Activated T-helper 17 cell treated with anti-CD3 and anti-CD28 coated beads, Interleukin-2, amount 50 U/mL, for 72 hours (primary cell): ENCODE results near the gene ASB11. TPM values are rescaled to one million over a fixed set of nuclear protein-coding genes. Genes with fewer than 3 reads are reported as not detected.

Experiments used
- ATAC-seq: fragments of 150-1000 bp; cut with Tn5 transposase; replicated peaks from 2 replicates; pipeline ENCODE4 v1.10.0; 2021; ENCODE audit warnings: mild to moderate bottlenecking, moderate library complexity
- H3K27ac Mint-ChIP-seq: one replicate; pipeline ENCODE4 v1.8.0; 2022; ENCODE audit warnings: mixed read lengths
- H3K27me3 Mint-ChIP-seq: one replicate; pipeline ENCODE4 v1.8.0; 2022; ENCODE audit warnings: mixed read lengths
- H3K36me3 Mint-ChIP-seq: one replicate; pipeline ENCODE4 v1.8.0; 2022; ENCODE audit warnings: low read depth, mild to moderate bottlenecking, mixed read lengths
- H3K4me1 Mint-ChIP-seq: one replicate; pipeline ENCODE4 v1.8.0; 2022; ENCODE audit warnings: mixed read lengths
- H3K4me3 Mint-ChIP-seq: one replicate; pipeline ENCODE4 v1.8.0; 2022; ENCODE audit warnings: mild to moderate bottlenecking, mixed read lengths
- H3K9me3 Mint-ChIP-seq: one replicate; pipeline ENCODE4 v1.8.0; 2022; ENCODE audit warnings: mixed read lengths
- total RNA-seq, 2 donors: library from RNA; stranded (reverse); gene quantifications; one replicate each; pipeline ENCODE4 v1.2.3, GENCODE V29; 2022

Gene ASB11
- not detected for total RNA-seq

- no peaks in the 10 kb centered on the region for H3K4me1 Mint-ChIP-seq
- H3K27me3 Mint-ChIP-seq = no peaks in the 10 kb centered on the region
- no peak within 1 kb of the TSS for H3K27ac Mint-ChIP-seq
- no peaks in the 10 kb centered on the region for H3K9me3 Mint-ChIP-seq
- H3K36me3 Mint-ChIP-seq = peaks cover 18% of the 10 kb centered on the region
- no peak for ATAC-seq
- no peak within 1 kb of the TSS for H3K4me3 Mint-ChIP-seq
Observed at GRCh38 chrX:15315509-15315908, at the start of gene ASB11. Gene ASB11 (minus strand): TSS chrX:15315640. CDS start chrX:15315605, 35 bp downstream.

DNA sequence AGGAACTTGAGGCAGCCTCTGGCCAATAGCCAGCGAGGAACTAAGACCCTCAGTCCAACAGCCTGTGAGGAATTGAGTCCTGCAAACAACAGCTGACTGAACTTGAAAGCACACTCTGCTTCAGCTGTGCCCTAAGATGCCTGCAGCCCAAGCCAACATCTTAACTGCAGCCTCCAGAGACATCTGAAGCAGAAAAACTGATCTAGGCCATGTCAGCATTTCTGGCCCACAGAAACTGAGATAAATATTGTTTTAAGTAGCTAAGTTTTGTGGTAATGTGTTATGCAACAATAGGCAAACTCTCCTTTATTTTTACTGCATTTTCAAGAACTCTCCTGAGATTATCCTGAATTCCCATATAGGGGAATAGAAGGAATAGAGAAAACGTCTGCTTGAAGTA is 44.3 kb upstream of the ASB11 start:
- H3K36me3 Mint-ChIP-seq = no peaks in the 10 kb centered on the region
- H3K4me3 Mint-ChIP-seq = no peak overlapping the region
- ATAC-seq = no peak
- peaks cover 4% of the 10 kb centered on the region for H3K27me3 Mint-ChIP-seq
- no peak overlapping the region for H3K27ac Mint-ChIP-seq
- no peaks in the 10 kb centered on the region for H3K4me1 Mint-ChIP-seq
- no peaks in the 10 kb centered on the region for H3K9me3 Mint-ChIP-seq

DNA sequence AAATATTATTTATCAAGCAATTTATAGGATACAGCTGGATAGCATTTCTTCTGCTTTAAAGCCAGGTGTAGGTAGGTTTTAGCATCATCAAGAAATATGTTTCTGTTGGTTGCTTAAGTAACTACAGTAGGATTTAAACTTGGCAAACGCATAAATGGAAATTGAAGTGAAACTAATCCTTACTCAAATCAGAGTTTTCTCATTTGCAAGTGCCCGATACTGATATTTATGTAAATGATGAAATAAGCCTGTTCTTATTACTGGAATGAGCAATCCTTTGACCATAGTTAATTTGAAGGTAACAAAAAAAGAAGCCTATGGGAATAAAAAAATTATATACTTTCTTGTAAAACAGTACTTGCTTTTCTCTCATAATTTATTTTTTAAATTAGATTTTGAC is 43.1 kb upstream of the ASB11 start:
- peaks cover 2% of the 10 kb centered on the region for H3K27me3 Mint-ChIP-seq
- no peaks in the 10 kb centered on the region for H3K4me1 Mint-ChIP-seq
- no peaks in the 10 kb centered on the region for H3K9me3 Mint-ChIP-seq
- no peaks in the 10 kb centered on the region for H3K36me3 Mint-ChIP-seq
- H3K4me3 Mint-ChIP-seq = no peak overlapping the region
- no peak for ATAC-seq
- no peak overlapping the region for H3K27ac Mint-ChIP-seq

DNA sequence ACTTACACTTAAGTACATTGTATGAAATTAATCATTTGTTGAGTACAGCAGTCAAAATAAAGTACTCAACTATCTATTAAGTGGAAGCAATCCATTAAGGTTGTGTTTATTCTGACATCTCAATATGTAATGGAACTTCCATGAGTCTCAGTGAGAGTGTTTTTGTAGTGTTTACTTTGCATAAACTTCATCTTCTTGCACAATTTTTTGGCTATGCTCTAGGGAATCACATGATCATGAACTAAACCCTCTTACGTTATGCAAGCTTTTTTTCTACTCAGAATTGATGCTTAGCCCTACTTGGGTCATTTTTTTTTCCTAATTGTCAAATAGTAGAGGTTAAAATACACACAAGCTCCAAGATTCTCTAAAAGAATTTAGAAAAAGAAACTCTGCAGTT is 41.0 kb upstream of the ASB11 start:
- no peak overlapping the region for H3K27ac Mint-ChIP-seq
- ATAC-seq = no peak
- no peak overlapping the region for H3K4me3 Mint-ChIP-seq
- H3K27me3 Mint-ChIP-seq = no peaks in the 10 kb centered on the region
- no peaks in the 10 kb centered on the region for H3K9me3 Mint-ChIP-seq
- no peaks in the 10 kb centered on the region for H3K36me3 Mint-ChIP-seq
- H3K4me1 Mint-ChIP-seq = no peaks in the 10 kb centered on the region

GRCh38 chrX:15350329-15350996 is 35.0 kb upstream of the ASB11 start:
- no peak overlapping the region for H3K27ac Mint-ChIP-seq
- H3K36me3 Mint-ChIP-seq = no peaks in the 10 kb centered on the region
- no peak overlapping the region for H3K4me3 Mint-ChIP-seq
- ATAC-seq = no peak
- H3K4me1 Mint-ChIP-seq = no peaks in the 10 kb centered on the region
- H3K9me3 Mint-ChIP-seq = no peaks in the 10 kb centered on the region
- no peaks in the 10 kb centered on the region for H3K27me3 Mint-ChIP-seq

- no peaks in the 10 kb centered on the region for H3K36me3 Mint-ChIP-seq
- peaks cover under 1% of the 10 kb centered on the region for H3K27me3 Mint-ChIP-seq
- H3K4me1 Mint-ChIP-seq = no peaks in the 10 kb centered on the region
- ATAC-seq = no peak
- H3K27ac Mint-ChIP-seq = no peak overlapping the region
- no peaks in the 10 kb centered on the region for H3K9me3 Mint-ChIP-seq
- H3K4me3 Mint-ChIP-seq = no peak overlapping the region
Observed at GRCh38 chrX:15349046-15349445, 33.6 kb upstream of the ASB11 start.

DNA sequence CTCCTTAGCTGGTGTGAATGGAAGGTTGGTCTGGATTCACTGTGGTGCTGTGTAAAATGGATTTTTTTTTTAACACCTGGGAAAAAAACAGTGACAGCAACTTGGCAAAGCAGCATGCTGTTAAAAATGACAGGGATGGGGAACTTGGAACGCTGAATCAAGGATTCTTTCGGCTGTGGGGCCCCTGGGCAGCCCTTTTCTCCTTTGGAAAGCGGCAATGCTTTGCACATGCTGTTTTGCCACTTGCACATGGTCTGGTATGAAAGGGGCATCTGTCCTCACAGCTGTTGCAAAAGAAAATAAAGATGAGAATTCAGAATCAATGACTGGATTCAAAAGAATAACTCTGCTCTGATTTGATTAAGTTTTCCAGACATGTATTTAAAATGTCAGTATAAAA is 30.5 kb upstream of the ASB11 start:
- Mint-ChIP-seq H3K36me3 (no peaks in the 10 kb centered on the region), H3K9me3 (no peaks in the 10 kb centered on the region), H3K27me3 (peaks cover 8% of the 10 kb centered on the region), H3K4me3 (no peak overlapping the region), H3K27ac (no peak overlapping the region), H3K4me1 (no peaks in the 10 kb centered on the region)
- no peak for ATAC-seq

GRCh38 chrX:15344106-15344505 is 28.7 kb upstream of the ASB11 start:
- Mint-ChIP-seq H3K4me1 (no peaks in the 10 kb centered on the region), H3K4me3 (no peak overlapping the region), H3K27ac (no peak overlapping the region), H3K36me3 (no peaks in the 10 kb centered on the region), H3K27me3 (peaks cover 13% of the 10 kb centered on the region), H3K9me3 (no peaks in the 10 kb centered on the region)
- ATAC-seq = no peak

- Mint-ChIP-seq H3K27me3 (peaks cover 15% of the 10 kb centered on the region), H3K9me3 (no peaks in the 10 kb centered on the region), H3K36me3 (no peaks in the 10 kb centered on the region), H3K27ac (no peak overlapping the region), H3K4me1 (no peaks in the 10 kb centered on the region), H3K4me3 (no peak overlapping the region)
- ATAC-seq = no peak
Observed at GRCh38 chrX:15343075-15343476, 27.6 kb upstream of the ASB11 start.

DNA sequence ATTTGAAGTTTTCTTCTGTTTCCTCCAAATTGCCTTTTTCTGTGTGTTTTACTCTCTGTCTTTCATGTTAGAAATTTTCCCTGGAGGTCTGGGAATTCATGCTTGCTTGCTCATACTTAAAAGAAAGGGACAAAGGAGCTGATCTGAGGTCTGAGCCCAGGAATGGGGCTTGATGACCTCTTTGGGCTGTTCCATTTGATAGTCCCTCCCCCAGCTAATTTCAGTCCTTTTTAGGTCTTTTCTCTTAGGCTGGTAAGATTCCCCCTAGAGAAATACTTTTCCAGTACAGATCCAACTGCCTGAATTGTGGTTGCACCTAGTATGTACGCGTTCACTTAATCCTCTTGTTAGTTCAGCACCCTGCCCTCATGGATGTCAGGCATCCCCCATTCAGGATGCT is 25.4 kb upstream of the ASB11 start:
- Mint-ChIP-seq H3K27me3 (peaks cover 19% of the 10 kb centered on the region), H3K27ac (no peak overlapping the region), H3K9me3 (no peaks in the 10 kb centered on the region), H3K4me3 (no peak overlapping the region), H3K36me3 (no peaks in the 10 kb centered on the region), H3K4me1 (peaks cover 5% of the 10 kb centered on the region)
- no peak for ATAC-seq

DNA sequence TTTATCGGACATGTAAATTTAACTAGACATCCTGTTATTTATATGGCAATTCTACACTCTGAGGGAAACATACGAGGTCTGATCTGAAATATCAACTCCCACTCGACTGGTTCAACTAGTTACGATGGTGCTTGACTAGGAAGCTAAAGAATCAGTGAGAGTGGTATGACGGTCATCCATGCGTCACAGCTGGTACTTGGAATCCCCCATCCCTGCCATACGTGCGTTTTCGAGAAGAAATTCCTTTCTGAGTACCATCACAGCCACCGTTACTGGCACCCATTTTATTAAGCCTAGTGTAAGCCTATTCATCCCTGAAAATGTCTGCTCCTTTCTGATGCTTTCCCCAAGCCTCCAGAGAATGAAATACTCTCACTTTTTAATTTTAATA is 20.6 kb upstream of the ASB11 start:
- Mint-ChIP-seq H3K9me3 (no peaks in the 10 kb centered on the region), H3K4me3 (peak overlapping the region; percentile 87), H3K4me1 (peaks cover 5% of the 10 kb centered on the region), H3K27ac (peak overlapping the region; percentile 97), H3K27me3 (peaks cover 11% of the 10 kb centered on the region), H3K36me3 (peaks cover 36% of the 10 kb centered on the region)
- ATAC-seq = peak; percentile 57

GRCh38 chrX:15335135-15336022 is 19.9 kb upstream of the ASB11 start, which contains the start of gene PIGA:
Gene PIGA (minus strand): TSS chrX:15335523. CDS start chrX:15331930, 3,593 bp downstream.
- Mint-ChIP-seq H3K27me3 (peaks cover 6% of the 10 kb centered on the region), H3K9me3 (no peaks in the 10 kb centered on the region), H3K27ac (peak within 1 kb of the TSS; percentile 97), H3K4me1 (peaks cover 5% of the 10 kb centered on the region), H3K36me3 (peaks cover 43% of the 10 kb centered on the region), H3K4me3 (peak within 1 kb of the TSS; percentile 87)
- peak; percentile 96 for ATAC-seq

DNA sequence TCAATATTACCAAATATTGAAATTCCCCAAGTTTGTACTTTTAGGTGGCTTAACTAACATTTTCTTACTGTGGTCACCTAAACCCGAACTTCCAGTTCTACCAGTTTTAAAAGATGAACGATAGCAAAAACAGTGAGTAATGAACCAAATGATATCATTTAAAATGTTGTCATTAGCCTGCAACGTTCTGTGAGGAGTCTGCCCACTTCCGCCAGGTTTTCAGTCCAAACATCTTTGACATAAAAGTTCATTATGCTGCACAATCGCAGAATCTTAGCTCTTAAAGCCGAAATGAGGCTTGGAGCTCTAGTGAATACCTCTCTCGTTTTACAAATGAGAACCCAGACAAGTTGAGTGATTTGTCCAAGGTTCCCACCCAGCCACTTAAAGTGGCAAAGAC is 19.1 kb upstream of the ASB11 start:
- Mint-ChIP-seq H3K4me3 (peak overlapping the region; percentile 87), H3K36me3 (peaks cover 49% of the 10 kb centered on the region), H3K27me3 (peaks cover 6% of the 10 kb centered on the region), H3K9me3 (no peaks in the 10 kb centered on the region), H3K27ac (peak overlapping the region; percentile 97), H3K4me1 (peaks cover 5% of the 10 kb centered on the region)
- ATAC-seq = no peak

- no peak for ATAC-seq
- Mint-ChIP-seq H3K9me3 (no peaks in the 10 kb centered on the region), H3K27me3 (no peaks in the 10 kb centered on the region), H3K4me3 (no peak overlapping the region), H3K4me1 (peaks cover 5% of the 10 kb centered on the region), H3K36me3 (peaks cover 80% of the 10 kb centered on the region), H3K27ac (no peak overlapping the region)
Observed at GRCh38 chrX:15328821-15329220, 13.4 kb upstream of the ASB11 start.

- no peaks in the 10 kb centered on the region for H3K9me3 Mint-ChIP-seq
- peaks cover 5% of the 10 kb centered on the region for H3K4me1 Mint-ChIP-seq
- H3K27ac Mint-ChIP-seq = no peak overlapping the region
- no peak overlapping the region for H3K4me3 Mint-ChIP-seq
- H3K36me3 Mint-ChIP-seq = peaks cover 82% of the 10 kb centered on the region
- no peak for ATAC-seq
- H3K27me3 Mint-ChIP-seq = no peaks in the 10 kb centered on the region
Observed at GRCh38 chrX:15328131-15328530, 12.7 kb upstream of the ASB11 start.
